ENCODE results near the gene HHIP.
A peak's percentile ranks its signal among the peaks of the same experiment; 100 is the strongest.
"Not testable (repeated sequence)": the region's sequence is repeated elsewhere in the genome, so short reads cannot be mapped to it uniquely, and the experiment has no call there.

HHIP gene

DNA sequence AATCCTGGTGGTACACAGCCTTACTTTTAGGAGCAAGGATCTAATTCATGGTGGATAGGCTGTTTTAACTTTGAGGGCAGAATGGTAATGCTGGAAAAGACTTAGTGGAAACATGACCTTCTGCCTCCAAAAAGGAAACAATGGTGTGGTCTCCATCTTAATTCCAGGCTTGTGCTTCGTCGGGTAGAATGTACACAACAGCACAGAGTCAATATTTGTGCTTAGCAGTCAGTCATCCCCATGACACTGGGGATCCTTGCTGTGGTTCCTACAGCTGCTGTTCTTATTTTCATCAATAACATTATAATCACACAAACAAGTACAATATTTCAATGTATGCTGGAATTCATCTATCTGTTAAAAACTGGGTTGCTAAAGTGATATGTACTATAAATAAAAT is 104.4 kb downstream of the HHIP start:
- H3K27me3 ChIP-seq (ENCODE audit: insufficient read depth, poor library complexity, severe bottlenecking), result no peaks in the 10 kb centered on the region
- TF ChIP-seq, protein P1, sequence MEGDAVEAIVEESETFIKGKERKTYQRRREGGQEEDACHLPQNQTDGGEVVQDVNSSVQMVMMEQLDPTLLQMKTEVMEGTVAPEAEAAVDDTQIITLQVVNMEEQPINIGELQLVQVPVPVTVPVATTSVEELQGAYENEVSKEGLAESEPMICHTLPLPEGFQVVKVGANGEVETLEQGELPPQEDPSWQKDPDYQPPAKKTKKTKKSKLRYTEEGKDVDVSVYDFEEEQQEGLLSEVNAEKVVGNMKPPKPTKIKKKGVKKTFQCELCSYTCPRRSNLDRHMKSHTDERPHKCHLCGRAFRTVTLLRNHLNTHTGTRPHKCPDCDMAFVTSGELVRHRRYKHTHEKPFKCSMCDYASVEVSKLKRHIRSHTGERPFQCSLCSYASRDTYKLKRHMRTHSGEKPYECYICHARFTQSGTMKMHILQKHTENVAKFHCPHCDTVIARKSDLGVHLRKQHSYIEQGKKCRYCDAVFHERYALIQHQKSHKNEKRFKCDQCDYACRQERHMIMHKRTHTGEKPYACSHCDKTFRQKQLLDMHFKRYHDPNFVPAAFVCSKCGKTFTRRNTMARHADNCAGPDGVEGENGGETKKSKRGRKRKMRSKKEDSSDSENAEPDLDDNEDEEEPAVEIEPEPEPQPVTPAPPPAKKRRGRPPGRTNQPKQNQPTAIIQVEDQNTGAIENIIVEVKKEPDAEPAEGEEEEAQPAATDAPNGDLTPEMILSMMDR (IDR thresholded peaks at IDR 0.05; ENCODE audit: poor library complexity, severe bottlenecking), result no peak
- H3K4me1 ChIP-seq (ENCODE audit: insufficient read depth, poor library complexity, severe bottlenecking), result no peaks in the 10 kb centered on the region
- ATAC-seq (ENCODE audit: low read depth), result no peak
- no peaks in the 10 kb centered on the region for H3K36me3 ChIP-seq (ENCODE audit: low read depth)
- H3K27ac ChIP-seq (ENCODE audit: poor library complexity, severe bottlenecking), result no peak overlapping the region
- no peak for DNase-seq (ENCODE audit: low spot score)
- no peaks in the 10 kb centered on the region for H3K9me3 ChIP-seq (ENCODE audit: severe bottlenecking)
- H3K4me3 ChIP-seq (ENCODE audit: severe bottlenecking), result no peak overlapping the region

DNA sequence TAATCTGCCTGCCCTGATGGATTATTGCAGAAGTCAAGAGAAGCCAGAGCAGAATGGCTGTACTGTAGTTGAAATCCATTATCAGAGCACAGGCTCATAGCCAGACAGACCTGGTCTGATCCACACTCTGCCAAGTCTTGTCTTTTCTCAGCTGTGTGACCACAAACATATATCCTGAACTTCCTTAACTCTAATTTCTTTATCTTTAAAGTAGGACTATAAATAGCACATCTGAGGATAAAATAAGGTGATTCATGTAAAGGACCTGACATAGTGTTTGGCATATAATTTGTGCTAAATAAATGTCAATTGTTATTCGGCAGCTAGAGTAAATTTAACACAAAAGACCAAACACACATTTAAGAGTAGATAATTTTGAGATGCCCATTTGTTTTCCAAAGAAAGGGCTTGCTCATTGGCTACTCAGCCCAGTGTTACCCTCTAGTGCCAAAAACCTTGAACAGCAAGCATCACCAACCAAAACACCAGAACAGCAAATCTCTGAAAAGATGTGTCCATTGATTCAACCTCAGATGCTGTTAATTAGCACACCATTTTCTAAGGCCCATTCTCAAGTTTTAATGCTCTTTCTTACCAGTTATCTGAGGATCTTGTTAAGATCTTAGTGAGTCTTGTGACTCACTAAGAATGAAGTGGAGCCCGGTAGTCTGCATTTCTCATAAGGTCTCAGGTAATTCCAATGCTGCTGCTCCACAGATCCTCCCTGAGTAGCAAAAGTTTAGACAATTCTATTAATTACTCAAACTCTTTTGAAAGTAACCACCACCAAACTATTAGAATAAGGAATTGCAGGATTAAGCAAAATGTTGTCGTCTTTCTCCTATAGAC is 108.8 kb downstream of the HHIP start:
- Histone ChIP-seq H3K4me1 (ENCODE audit: insufficient read depth, poor library complexity, severe bottlenecking) (no peaks in the 10 kb centered on the region), H3K27me3 (ENCODE audit: insufficient read depth, poor library complexity, severe bottlenecking) (no peaks in the 10 kb centered on the region), H3K4me3 (ENCODE audit: severe bottlenecking) (no peak overlapping the region), H3K36me3 (ENCODE audit: low read depth) (no peaks in the 10 kb centered on the region), H3K9me3 (ENCODE audit: severe bottlenecking) (no peaks in the 10 kb centered on the region), H3K27ac (ENCODE audit: poor library complexity, severe bottlenecking) (no peak overlapping the region)
- ATAC-seq (ENCODE audit: low read depth) (peak; percentile 48; the same call in 1 of the 3 replicates), DNase-seq (ENCODE audit: low spot score) (no peak)
- TF ChIP-seq, protein P1 (IDR thresholded peaks at IDR 0.05; ENCODE audit: poor library complexity, severe bottlenecking), result peak; percentile 68

DNA sequence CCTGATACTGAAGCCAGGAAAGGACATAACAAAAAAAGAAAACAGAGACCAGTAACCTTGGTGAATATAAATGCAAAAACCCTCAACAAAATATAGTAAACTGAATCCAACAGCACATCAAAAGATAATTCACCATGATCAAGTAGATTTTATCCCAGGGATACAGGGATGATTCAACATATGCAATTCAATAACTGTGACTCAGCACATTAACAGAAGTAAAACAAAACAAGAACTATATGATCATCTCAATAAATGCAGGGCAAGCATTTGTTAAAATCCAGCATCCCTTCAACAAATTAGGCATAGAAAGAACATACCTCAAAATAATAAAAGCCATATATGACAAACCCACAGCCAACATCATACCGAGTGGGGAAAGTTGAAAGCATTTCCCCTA is 112.0 kb downstream of the HHIP start:
- Histone ChIP-seq H3K36me3 (ENCODE audit: low read depth) (no peaks in the 10 kb centered on the region), H3K4me1 (ENCODE audit: insufficient read depth, poor library complexity, severe bottlenecking) (no peaks in the 10 kb centered on the region), H3K27me3 (ENCODE audit: insufficient read depth, poor library complexity, severe bottlenecking) (no peaks in the 10 kb centered on the region), H3K9me3 (ENCODE audit: severe bottlenecking) (no peaks in the 10 kb centered on the region), H3K4me3 (ENCODE audit: severe bottlenecking) (no peak overlapping the region), H3K27ac (ENCODE audit: poor library complexity, severe bottlenecking) (no peak overlapping the region)
- ATAC-seq (ENCODE audit: low read depth), result no peak
- no peak for DNase-seq (ENCODE audit: low spot score)
- TF ChIP-seq, protein P1 (IDR thresholded peaks at IDR 0.05; ENCODE audit: poor library complexity, severe bottlenecking), result no peak

DNA sequence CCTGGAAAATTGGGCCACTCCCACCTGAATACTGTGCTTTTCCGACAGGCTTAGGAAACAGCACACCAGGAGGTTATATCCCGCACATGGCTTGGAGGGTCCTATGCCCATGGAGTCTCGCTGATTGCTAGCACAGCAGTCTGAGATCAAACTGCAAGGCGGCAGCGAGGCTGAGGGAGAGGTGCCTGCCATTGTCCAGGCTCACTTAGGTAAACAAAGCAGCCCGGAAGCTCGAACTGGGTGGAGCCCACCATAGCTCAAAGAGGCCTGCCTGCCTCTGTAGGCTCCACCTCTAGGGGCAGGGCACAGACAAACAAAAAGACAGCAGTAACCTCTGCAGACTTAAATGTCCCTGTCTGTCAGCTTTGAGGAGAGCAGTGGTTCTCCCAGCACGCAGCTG is 122.9 kb downstream of the HHIP start:
- not testable (repeated sequence) for H3K4me3 ChIP-seq (ENCODE audit: severe bottlenecking); H3K4me1 ChIP-seq (ENCODE audit: insufficient read depth, poor library complexity, severe bottlenecking); H3K27ac ChIP-seq (ENCODE audit: poor library complexity, severe bottlenecking); H3K9me3 ChIP-seq (ENCODE audit: severe bottlenecking); ATAC-seq (ENCODE audit: low read depth); H3K27me3 ChIP-seq (ENCODE audit: insufficient read depth, poor library complexity, severe bottlenecking); H3K36me3 ChIP-seq (ENCODE audit: low read depth); DNase-seq (ENCODE audit: low spot score)

DNA sequence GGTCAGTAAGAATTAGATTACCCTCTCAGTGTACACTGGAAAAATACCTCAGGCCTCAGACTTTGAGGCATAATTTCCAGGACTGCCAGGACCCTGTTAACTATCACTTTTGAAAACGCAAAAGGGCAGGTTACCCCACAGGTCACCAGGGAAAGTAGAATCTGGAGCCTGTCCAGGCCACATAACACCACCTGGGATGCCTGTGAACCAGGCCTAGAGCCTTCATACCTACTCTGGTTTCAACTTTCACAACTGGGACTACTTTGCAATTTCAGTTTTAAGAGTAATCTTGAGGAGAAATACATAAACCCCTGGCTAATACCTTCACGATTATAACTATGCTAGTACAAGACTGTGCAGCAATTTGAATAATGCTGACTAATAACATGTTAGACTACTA is 132.4 kb downstream of the HHIP start:
- Histone ChIP-seq H3K4me3 (ENCODE audit: severe bottlenecking) (no peak overlapping the region), H3K27me3 (ENCODE audit: insufficient read depth, poor library complexity, severe bottlenecking) (no peaks in the 10 kb centered on the region), H3K27ac (ENCODE audit: poor library complexity, severe bottlenecking) (no peak overlapping the region), H3K4me1 (ENCODE audit: insufficient read depth, poor library complexity, severe bottlenecking) (no peaks in the 10 kb centered on the region), H3K9me3 (ENCODE audit: severe bottlenecking) (no peaks in the 10 kb centered on the region), H3K36me3 (ENCODE audit: low read depth) (no peaks in the 10 kb centered on the region)
- TF ChIP-seq, protein P1 (IDR thresholded peaks at IDR 0.05; ENCODE audit: poor library complexity, severe bottlenecking), result no peak
- ATAC-seq (ENCODE audit: low read depth) (no peak), DNase-seq (ENCODE audit: low spot score) (no peak)

Data from RWPE2 (cell line).